Mammary epithelial cell (primary cell): Measurements from ENCODE around the gene NRM.

Source experiments
- CTCF ChIP-seq, 2 donors: IDR thresholded peaks in 1 of 2; conservative IDR thresholded peaks in 1 of 2; 2 replicates each; pipeline ENCODE4 v1.5.1; 2011 to 2012; ENCODE audit warnings: inconsistent platforms in 2 of 2, low read length in 2 of 2, mild to moderate bottlenecking in 2 of 2, control low read depth in 1 of 2, low read depth in 1 of 2; ENCODE audit not compliant: insufficient read depth in 1 of 2; ENCODE audit errors: extremely low read depth in 1 of 2
- EZH2 ChIP-seq: IDR thresholded peaks from 2 replicates; pipeline ENCODE4 v1.6.1; 2012; ENCODE audit warnings: low read length, inconsistent platforms, borderline replicate concordance

DNA sequence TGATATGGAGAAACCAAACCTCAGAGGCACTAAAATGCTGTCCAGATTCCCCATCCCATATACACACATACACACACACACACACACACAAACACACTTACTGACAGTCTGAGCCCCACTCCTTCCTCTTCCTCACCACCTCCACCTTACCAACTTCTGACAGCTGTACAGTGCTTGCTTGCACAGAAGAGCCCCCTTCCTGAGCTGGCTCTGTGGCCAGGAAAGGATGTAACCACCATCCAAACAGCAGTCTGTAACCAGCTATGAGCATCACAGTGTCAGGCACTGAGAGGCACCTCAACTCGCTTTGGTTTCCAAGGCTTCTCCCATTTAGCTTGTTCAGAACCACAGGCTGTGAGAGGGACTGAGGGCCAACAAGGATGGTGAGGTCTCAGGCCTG, 49.7 kb downstream of the NRM start:
- TF ChIP-seq CTCF (conservative IDR thresholded peaks at IDR 0.05 in 1 of 2, IDR thresholded peaks at IDR 0.05 in 1 of 2; ENCODE audit: extremely low read depth in 1 of 2, insufficient read depth in 1 of 2, low read depth in 1 of 2, low read length in 2 of 2) (no peak), EZH2 (no peak)
